PC-3 (cell line): ENCODE results near the gene COL3A1. TPM values are rescaled to one million over a fixed set of nuclear protein-coding genes. Genes with fewer than 3 reads are reported as not detected.

Source experiments
- ATAC-seq: fragments of 200-7000 bp; cut with Tn5 transposase; 2 replicates; pipeline ENCODE4 v1.9.1; 2020; ENCODE audit warnings: mild to moderate bottlenecking, moderate library complexity
- BruUV-seq: library from RNA; stranded (reverse); fragments of 400-500 nt; replicated peaks from 2 replicates; lab custom pipeline; 2021; lab: Mats Ljungman, UMichigan
- CTCF ChIA-PET: fragments of 300-600 bp; sonication (Branson Sonifier 250); formaldehyde crosslinking; loops from one replicate; lab custom pipeline; 2022; ENCODE audit warnings: antibody characterized with exemption; lab: Charles Lee
- POLR2A ChIA-PET: fragments of 300-600 bp; sonication (Branson Sonifier 250); formaldehyde crosslinking; loops from one replicate; lab custom pipeline; 2022; ENCODE audit warnings: antibody characterized with exemption; ENCODE audit not compliant: unreplicated experiment; lab: Charles Lee
- DNase-seq: peaks from one replicate; pipeline ENCODE4 v3.0.0-alpha.2; 2015
- H2AFZ ChIP-seq: fragments of 300-600 bp; sonication (generic); 2 replicates; pipeline ENCODE4 v1.6.0; 2016; ENCODE audit warnings: antibody characterized with exemption, low read length
- H3F3A ChIP-seq: fragments of 300-600 bp; sonication (generic); one replicate; pipeline ENCODE4 v1.6.0; 2017; ENCODE audit warnings: antibody characterized with exemption, low read length, control low read depth, mild to moderate bottlenecking; ENCODE audit not compliant: unreplicated experiment
- H3K27ac ChIP-seq: fragments of 300-600 bp; sonication (generic); 2 replicates; pipeline ENCODE4 v1.5.1; 2016; ENCODE audit warnings: mild to moderate bottlenecking, low read length
- H3K27me3 ChIP-seq: fragments of 300-600 bp; sonication (generic); 2 replicates; pipeline ENCODE4 v1.6.1; 2016; ENCODE audit warnings: low read length, mixed read lengths
- H3K36me3 ChIP-seq: fragments of 300-600 bp; sonication (generic); 2 replicates; pipeline ENCODE4 v1.6.1; 2016; ENCODE audit warnings: low read depth, mixed run types, low read length, mixed read lengths
- H3K4me1 ChIP-seq: fragments of 300-600 bp; sonication (generic); 2 replicates; pipeline ENCODE4 v1.5.1; 2016; ENCODE audit warnings: low read length; ENCODE audit not compliant: insufficient read depth
- H3K4me2 ChIP-seq: fragments of 300-600 bp; sonication (generic); 2 replicates; pipeline ENCODE4 v1.6.0; 2016; ENCODE audit warnings: low read length
- H3K4me3 ChIP-seq: fragments of 300-600 bp; sonication (generic); 2 replicates; pipeline ENCODE4 v1.5.1; 2016; ENCODE audit warnings: mild to moderate bottlenecking, low read length, mixed read lengths
- H3K79me2 ChIP-seq: fragments of 300-600 bp; sonication (generic); 2 replicates; pipeline ENCODE4 v1.6.1; 2017; ENCODE audit warnings: low read length, mixed read lengths
- H3K9ac ChIP-seq: fragments of 300-600 bp; sonication (generic); 2 replicates; pipeline ENCODE4 v1.6.0; 2016; ENCODE audit warnings: mild to moderate bottlenecking, low read length
- H3K9me2 ChIP-seq: fragments of 300-600 bp; sonication (generic); replicated peaks from 2 replicates; pipeline ENCODE4 v1.6.1; 2016; ENCODE audit warnings: mixed run types, low read length, mixed read lengths
- H3K9me3 ChIP-seq: fragments of 300-600 bp; sonication (generic); 2 replicates; pipeline ENCODE4 v1.6.1; 2016; ENCODE audit warnings: low read length, mixed read lengths
- H4K20me1 ChIP-seq: fragments of 300-600 bp; sonication (generic); 2 replicates; pipeline ENCODE4 v1.6.1; 2016; ENCODE audit warnings: low read length, mixed read lengths
- CTCF ChIP-seq: fragments of 300-600 bp; sonication (generic); conservative IDR thresholded peaks from 2 replicates; pipeline ENCODE4 v1.5.1; 2017; ENCODE audit warnings: antibody characterized with exemption, low read depth, mild to moderate bottlenecking, low read length
- EZH2 ChIP-seq: fragments of 300-600 bp; sonication (generic); IDR thresholded peaks from one replicate; pipeline ENCODE4 v1.6.1; 2017; ENCODE audit warnings: antibody characterized with exemption, mild to moderate bottlenecking, low read length; ENCODE audit not compliant: unreplicated experiment
- EZH2phosphoT487 ChIP-seq: fragments of 300-600 bp; sonication (generic); IDR thresholded peaks from 2 replicates; pipeline ENCODE4 v1.6.1; 2018; ENCODE audit warnings: mild to moderate bottlenecking, antibody characterized with exemption, low read length, borderline replicate concordance
- intact Hi-C: fragments of 100-400 bp; cut with micrococcal nuclease; formaldehyde crosslinking; loops from 2 replicates; pipeline ENCODE4 v1.9.0; 2023
- total RNA-seq: library from RNA; depleted of rRNA; stranded (reverse); fragments of >200 nt; gene quantifications from 2 replicates; pipeline ENCODE4 v1.2.3, GENCODE V29; 2014

The COL3A1 gene
- total RNA-seq, 1 experiment from 2014 or later, result 0.36 TPM

GRCh38 chr2:189037518-189037917 lies 63.3 kb downstream of the COL3A1 start:
- Histone ChIP-seq H3K4me3 (no peak overlapping the region), H2AFZ (no peak overlapping the region), H3K27me3 (no peaks in the 10 kb centered on the region), H4K20me1 (no peaks in the 10 kb centered on the region), H3F3A (no peaks in the 10 kb centered on the region), H3K9ac (no peak overlapping the region), H3K27ac (no peak overlapping the region), H3K4me2 (0 out of 2 replicates have a peak overlapping the region, but pooled peaks have one; percentile 2), H3K9me2 (no peaks in the 10 kb centered on the region), H3K36me3 (peaks cover 42% of the 10 kb centered on the region), H3K4me1 (peaks cover 7% of the 10 kb centered on the region), H3K79me2 (no peaks in the 10 kb centered on the region), H3K9me3 (no peaks in the 10 kb centered on the region)
- TF ChIP-seq EZH2phosphoT487 (no peak), EZH2 (no peak), CTCF (no peak)
- intact Hi-C loops, result loop anchor here (5.0 kb wide), 1 partner anchor 35 kb away; no protein-coding TSS in a partner anchor
- DNase-seq (peak; percentile 80), ATAC-seq (peak; percentile 82)
- POLR2A ChIA-PET, result no interaction called here
- CTCF ChIA-PET, result no interaction called here
- BruUV-seq, result no TSS peak

GRCh38 chr2:189045836-189046235 lies 71.7 kb downstream of the COL3A1 start:
- BruUV-seq, result no TSS peak
- Histone ChIP-seq H3K4me1 (no peaks in the 10 kb centered on the region; the same call in 1 of the 2 replicates), H3K4me2 (no peak overlapping the region), H3K27me3 (no peaks in the 10 kb centered on the region), H4K20me1 (no peaks in the 10 kb centered on the region), H3K9me2 (no peaks in the 10 kb centered on the region), H3K4me3 (no peak overlapping the region), H3K79me2 (no peaks in the 10 kb centered on the region), H3K9me3 (no peaks in the 10 kb centered on the region), H3K27ac (no peak overlapping the region), H2AFZ (no peak overlapping the region), H3K36me3 (peaks cover 27% of the 10 kb centered on the region), H3K9ac (no peak overlapping the region), H3F3A (no peaks in the 10 kb centered on the region)
- no peak for ATAC-seq
- ChIA-PET POLR2A (interaction anchor here (0.7 kb wide), 1 partner anchor 27 kb away, joined by 3 read pairs; no protein-coding TSS in a partner anchor), CTCF (no interaction called here)
- TF ChIP-seq CTCF (no peak), EZH2phosphoT487 (no peak), EZH2 (no peak)
- intact Hi-C loops, result no loop called here
- no peak for DNase-seq

GRCh38 chr2:189046320-189046719 lies 72.1 kb downstream of the COL3A1 start:
- no peak for ATAC-seq
- no TSS peak for BruUV-seq
- no peak overlapping the region for H3K4me2 ChIP-seq
- ChIA-PET POLR2A (no interaction called here), CTCF (no interaction called here)
- H3K9me2 ChIP-seq, result no peaks in the 10 kb centered on the region
- no peak for DNase-seq
- no peak overlapping the region for H2AFZ ChIP-seq
- no peaks in the 10 kb centered on the region for H3K79me2 ChIP-seq
- H3K27ac ChIP-seq, result no peak overlapping the region
- no peaks in the 10 kb centered on the region for H3K9me3 ChIP-seq
- intact Hi-C loops, result no loop called here
- H3K4me3 ChIP-seq, result no peak overlapping the region
- peaks cover 25% of the 10 kb centered on the region for H3K36me3 ChIP-seq
- no peaks in the 10 kb centered on the region for H3K27me3 ChIP-seq
- TF ChIP-seq EZH2 (no peak), EZH2phosphoT487 (no peak), CTCF (no peak)
- no peak overlapping the region for H3K9ac ChIP-seq
- H3K4me1 ChIP-seq, result no peaks in the 10 kb centered on the region; the same call in 1 of the 2 replicates
- no peaks in the 10 kb centered on the region for H3F3A ChIP-seq
- H4K20me1 ChIP-seq, result no peaks in the 10 kb centered on the region
